ENCODE results near the gene SFT2D2.

The SFT2D2 gene

DNA sequence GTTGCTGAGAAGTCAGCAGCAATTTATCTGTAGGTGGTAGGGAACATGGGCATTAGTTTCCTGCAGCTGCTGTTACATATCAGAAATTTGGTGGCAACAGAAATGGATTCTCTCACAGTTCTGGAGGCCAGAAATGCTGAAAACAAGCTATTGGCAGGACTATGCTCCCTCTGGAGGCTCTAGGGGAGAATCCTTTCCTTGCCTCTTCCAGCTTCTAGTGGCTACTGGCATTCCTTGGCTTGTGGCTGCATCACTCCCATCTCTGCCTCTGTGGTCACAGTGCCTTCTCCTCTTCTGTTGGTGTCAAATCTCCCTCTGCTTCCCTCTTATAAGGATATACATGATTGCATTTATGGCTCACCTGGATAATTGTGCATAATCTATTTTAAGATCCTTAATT, 2.5 kb upstream of the SFT2D2 start:
- DNase-seq (ENCODE audit: low spot score), result no peak

DNA sequence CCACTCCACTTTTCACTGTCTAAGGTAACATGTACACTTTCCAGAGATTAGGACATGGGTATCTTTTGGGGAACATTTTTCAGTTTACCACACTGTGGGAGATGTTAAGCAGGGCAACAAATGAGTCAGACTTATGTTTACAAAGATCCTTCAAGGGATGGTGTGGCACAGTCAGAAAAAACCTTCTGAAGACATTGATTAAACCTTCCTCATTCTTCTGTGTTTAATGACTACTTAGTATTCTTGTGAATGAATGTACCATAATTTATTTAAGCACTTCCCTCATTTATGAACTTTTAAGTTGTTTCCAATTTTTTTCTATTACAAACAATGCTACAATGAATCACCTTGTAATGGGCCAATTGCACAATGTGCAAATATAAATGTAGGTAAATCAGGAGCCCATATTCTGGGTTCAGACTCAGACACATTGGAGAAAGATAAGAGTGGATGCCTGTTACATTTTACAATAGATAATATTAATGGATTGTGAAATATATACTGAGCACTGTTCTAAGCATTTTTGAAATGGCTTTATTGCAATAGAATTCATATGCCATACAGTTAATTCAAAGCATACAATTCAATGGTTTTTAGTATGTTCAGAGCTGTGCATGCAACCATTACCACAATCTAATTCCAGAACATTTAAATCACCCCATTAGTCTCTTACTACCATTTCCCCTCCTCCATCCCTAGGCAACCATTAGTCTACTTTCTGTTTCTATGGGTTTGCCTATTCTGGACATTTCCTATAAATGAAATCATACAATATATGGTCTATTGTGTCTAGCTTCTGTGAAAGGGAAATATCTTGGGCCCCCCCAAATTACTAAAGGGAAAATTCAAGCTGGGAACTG, 1.9 kb upstream of the SFT2D2 start:
- DNase-seq (ENCODE audit: low spot score), result no peak

DNA sequence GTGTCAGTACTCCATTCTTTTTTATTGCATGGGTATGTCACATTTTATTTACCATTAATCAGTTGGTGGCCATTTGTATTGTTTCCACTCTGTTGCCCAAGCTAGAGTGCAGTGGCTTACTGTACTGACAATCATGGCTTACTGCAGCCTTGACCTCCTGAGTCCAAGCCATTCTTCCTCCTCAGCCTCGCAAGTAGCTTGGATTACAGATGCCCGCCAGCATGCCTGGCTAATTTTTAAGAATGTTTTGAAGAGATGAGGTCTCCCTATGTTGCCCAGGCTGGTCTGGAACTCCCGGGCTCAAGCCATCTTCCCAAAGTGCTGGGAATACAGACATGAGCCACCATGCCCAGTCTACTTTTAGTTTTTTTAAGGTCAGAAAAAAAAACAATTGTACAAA, 813 bp upstream of the SFT2D2 start:
- no peak for DNase-seq (ENCODE audit: low spot score)

DNA sequence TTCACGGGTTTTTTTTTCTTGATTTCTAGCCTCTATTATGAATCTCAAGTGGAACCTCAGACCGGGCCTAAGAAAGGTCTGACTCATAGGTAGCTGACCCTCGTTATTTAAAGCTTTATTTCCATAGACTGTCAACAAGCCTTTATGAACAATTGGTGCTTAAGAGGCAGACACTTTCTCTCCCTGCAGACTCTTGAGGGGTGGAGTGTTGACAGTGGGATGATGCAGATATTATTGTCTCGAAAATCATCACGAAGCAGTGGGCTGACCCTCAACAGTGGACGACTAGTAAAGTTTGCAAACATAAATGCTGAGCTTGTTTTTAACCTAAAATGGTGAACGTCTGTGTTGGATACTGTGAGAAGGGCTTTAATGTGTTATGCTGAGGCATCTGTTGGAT, 1.8 kb downstream of the SFT2D2 start:
- no peak for DNase-seq (ENCODE audit: low spot score)

DNA sequence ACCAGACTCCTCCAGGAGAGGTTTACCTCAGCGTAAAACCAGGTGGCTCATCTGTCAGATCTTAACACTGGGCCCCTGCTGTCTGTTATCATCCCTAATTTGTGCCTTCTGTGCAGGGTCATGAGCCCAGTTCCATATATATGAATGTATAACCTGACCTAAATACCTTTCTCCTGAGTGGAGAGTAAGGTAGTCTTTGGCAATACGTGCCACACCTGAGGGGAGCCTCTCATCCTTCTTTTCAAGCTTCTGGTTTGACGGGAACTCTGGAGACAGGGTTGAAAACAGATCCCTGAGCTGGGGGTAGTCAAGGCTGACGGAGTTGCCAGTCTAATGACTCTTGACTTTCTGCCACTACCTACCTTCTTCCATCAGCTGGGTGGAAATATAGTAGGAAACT, 4.1 kb downstream of the SFT2D2 start:
- no peak for DNase-seq (ENCODE audit: low spot score)

DNA sequence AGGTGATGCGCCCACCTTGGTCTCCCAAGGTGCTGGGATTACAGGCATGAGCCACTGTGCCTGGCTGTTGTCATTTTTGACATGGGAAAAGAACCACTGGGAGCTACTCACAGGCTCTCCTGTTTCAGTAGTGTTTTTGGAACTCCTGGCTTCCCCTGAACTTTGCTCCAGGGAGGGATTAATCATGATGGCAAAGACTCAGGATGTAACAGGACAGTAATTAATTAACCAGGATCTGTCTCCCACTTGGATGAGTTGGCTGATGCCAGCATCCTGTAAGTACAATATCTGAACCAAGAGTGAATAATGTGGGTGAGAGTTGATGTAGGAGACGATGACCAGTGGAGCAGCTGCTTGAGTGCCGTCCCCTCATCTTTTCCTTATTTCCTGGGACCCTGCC, 4.9 kb downstream of the SFT2D2 start:
- DNase-seq (ENCODE audit: low spot score), result no peak

DNA sequence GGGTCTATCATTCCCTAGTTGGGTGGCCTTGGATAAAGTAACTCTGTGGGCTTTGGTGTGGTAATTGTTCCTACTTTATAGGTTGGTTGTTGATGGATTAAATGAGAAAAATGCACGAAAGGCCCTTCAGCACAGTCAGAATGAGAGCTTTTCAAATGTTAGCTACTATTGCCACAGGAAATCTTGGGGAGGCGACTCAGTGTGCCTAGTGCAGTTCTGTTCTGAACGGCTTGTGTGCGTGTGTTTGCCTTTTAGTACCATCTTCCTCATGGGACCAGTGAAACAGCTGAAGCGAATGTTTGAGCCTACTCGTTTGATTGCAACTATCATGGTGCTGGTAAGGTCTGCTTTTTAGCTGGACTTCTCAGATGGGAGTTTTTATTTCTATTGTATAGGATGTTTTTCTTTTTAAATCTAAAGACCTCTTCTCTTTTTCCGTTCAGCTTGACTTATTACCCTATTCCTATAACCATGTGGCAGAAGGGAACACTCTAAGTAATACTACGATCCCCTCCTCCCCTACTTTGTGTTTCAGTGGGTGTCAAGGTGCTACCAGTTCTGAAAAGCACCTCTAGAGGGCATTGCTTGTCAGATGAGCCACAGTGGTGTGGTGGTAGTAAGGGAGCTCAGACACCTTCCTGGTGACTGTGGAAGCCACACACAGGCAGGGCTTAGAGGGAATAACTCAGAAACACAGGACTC, 9.2 kb downstream of the SFT2D2 start:
- DNase-seq (ENCODE audit: low spot score), result peak; percentile 64

DNA sequence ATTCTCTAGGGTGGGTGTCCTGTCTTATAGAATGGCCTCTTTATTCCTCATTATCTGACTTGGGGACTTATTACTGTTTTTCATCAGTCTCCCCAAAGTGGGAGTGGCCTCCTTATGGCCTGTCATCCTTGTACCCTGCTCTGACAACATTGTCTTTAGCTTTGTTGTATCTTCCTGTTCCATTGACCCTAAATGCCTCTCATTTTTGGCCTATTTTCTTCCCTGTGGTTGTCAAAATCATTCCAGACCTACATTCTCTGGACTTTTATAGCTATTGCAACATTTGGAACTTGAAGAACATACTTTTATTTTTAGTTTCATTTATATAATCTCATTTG, 9.7 kb downstream of the SFT2D2 start:
- DNase-seq (ENCODE audit: low spot score), result no peak

DNA sequence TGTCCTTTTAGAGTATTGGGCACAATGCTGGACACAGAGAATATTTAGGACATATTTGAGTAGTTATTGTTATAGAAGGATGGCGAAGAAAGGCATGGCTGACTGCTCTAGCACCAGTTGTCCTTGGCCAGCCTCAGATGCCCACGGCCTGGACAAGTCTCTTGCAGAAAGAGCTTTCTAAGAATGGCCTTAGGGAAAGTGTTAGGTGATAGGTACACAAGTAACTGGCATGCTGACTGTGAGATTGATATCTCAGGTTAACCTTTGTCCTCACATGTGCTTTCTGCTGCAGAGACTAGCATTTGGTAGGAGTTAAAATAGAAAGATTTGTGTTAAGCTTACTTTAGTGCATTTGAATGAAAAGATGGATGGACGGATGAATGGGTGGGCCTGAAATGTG, 10.1 kb downstream of the SFT2D2 start:
- no peak for DNase-seq (ENCODE audit: low spot score)

DNA sequence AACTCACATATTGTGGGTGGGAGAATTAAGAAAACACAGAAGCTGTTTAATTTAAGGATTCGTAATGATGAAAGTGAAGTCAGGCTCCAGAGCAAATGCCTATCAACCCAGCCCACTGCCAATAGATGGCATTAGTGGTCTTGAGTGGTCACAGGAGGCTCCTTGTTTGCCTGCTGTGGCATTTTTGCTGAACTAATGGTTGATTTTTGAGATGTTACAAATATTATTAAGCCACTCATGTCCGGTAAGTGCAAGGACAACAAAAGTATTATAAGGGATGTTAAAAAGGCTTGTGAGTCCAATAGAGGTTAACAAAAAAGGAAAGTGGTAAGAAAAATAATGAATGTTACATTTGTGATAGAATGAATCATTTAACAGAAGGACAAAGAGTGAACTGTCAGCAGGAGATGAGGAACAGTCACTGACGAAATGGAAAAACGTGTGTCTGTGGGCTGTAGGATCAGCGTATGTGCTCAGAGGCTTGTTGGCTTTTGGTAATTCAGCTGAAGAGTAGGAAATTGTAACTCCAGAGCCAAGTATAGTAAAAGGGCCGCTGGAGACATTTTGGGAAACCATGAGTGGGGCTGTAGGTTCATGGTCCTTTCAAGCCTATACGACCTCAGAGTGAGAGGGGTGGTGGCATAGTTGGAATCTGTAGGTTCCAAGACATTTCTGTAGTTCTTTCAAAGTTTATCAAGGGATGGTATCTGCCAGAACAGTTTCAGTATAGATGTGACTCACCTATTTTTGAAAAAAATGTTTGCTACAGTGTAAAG, 11.2 kb downstream of the SFT2D2 start:
- DNase-seq (ENCODE audit: low spot score), result no peak

DNA sequence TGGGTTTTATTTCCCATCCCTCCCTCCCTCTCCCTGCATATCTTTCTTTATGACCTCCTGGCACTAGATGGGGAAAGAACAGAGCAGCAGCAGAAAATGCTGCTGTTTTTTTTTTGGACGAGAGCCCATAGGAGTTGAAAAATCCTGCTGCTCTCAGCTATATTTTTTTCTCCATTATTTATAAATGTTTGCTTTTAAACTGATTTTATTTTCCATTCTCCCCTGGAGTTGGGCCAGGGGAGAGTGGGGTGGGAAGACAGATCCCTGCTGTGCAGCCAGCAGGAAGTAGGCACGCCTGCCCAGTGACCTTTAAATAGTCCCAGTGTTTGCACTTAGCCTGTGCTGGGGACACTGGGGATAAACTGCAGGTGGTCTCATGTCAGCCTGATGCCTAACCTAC, 17.4 kb downstream of the SFT2D2 start:
- DNase-seq (ENCODE audit: low spot score), result no peak

DNA sequence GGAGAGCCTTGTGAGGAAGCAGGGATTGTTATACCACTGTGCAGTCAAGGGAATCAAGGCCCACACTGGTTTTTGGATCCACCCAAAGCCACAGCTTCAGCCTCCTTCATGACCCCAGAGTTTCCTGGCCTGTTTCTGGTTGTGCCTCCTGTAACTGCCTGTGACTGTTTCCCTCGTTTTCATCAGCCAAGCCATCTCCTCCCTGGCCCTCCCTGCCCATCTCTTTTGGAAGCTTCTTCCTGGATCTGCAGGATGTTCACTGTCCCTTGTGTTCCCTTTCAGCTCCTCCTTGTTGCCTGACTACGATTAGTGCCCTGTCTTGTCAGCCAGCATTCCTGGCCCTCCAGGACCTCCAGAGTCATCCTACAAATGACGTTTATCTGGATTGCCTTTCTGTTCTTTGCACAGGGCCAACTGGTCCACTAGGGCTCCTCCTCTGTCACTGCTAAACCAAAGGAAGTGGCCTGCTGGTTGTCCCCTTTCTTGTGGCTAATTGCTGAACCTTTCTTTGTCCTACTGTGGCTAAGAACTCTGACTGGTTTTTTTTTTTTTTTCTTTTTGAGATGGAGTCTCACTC, 17.9 kb downstream of the SFT2D2 start:
- DNase-seq (ENCODE audit: low spot score), result no peak

DNA sequence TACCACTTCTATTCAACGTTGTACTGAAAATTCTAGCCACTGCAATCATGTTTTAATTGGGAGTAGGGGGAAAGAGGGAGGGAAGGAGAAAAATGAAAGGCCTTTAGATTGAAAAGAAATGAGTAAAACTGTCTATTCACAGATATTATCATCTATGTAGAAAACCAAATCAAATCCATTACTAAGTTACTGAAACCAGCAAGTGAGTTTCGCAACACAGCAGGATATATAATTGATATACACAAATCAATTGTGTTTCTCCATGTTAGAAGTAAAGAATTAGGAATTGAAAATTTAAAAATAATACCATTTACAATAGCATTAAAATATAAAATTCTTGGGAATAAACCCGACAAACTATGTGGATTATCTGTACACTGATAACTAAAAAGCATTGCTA, 19.2 kb downstream of the SFT2D2 start:
- no peak for DNase-seq (ENCODE audit: low spot score)

DNA sequence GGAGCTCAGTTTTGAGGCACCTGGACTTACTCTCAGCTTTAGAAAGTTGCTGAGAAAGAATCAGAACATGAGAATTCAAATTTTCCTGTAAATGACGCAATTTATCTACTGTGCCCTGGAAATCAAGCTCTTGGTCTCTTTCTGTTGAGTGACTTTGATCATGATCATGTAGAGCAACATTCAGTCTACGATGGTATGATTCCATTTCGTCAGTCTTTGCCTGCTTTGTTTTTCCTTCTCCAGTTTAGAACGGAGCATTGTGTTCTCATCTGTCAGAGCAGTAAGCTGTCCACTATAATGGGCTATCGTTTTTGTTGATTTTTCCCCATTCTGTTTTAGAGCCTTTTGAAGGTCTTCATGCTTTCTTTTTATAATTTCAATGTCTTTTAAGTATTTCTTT, 20.7 kb downstream of the SFT2D2 start:
- no peak for DNase-seq (ENCODE audit: low spot score)

DNA sequence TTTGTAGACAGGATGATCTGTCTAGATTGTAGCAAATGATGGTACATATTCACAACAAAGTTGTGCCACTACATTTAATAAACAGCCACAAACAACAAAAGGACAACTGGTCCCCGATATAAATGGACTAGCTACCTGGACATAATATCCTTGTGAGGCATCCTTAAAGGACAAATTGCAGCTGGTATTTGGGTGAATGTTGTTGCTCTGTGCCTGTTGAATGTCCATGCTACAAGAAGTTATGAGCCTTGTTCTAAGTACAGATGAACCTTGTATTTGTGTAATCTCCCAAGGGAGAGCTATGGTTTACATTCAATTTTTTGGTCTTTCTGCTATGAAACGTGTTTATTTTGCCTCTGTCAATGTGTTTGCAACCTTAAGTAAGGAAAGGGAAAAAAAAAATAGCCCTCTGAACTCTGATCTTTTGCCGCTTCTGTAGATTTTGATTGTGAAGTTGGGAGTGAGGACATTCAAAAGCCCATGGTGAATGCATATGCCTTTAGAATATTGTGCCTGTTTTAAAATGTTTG, 26.5 kb downstream of the SFT2D2 start:
- DNase-seq (ENCODE audit: low spot score), result no peak

DNA sequence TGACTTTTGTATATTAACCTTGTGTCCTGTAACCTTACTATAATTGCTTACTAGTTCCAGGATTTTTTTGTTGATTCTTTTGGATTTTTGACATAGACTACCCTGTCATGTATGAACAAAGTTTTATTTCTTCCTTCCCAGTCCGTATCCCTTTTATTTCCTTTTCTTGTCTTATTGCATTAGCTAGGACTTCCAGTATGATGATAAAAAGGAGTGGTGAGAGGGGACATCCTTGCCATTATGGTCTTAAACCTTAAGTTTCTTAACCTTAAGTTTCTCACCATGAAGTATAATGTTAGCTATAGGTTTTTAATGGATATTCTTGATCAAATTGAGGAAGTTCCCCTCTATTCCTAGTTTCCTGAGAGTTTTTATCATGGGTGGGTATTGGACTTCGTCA, 30.4 kb downstream of the SFT2D2 start:
- DNase-seq (ENCODE audit: low spot score), result no peak

DNA sequence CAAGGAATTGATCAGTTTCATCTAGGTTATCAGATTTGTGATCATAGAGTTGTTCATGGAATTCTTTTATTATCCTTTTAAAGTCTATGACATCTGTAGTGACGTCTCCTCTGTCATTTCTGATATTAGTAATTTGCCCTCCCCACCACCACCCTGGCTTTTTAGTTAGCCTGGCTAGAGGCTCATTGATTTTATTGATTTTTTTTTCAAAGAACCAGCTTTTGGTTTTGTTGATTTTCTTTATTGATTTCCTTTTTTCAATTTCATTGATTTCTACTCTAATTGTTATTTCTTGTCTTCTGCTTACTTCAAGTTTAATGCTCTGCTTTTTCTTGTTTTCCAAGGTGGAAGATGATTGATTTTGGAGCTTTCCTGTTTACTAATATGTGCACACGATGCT, 31.6 kb downstream of the SFT2D2 start:
- no peak for DNase-seq (ENCODE audit: low spot score)

DNA sequence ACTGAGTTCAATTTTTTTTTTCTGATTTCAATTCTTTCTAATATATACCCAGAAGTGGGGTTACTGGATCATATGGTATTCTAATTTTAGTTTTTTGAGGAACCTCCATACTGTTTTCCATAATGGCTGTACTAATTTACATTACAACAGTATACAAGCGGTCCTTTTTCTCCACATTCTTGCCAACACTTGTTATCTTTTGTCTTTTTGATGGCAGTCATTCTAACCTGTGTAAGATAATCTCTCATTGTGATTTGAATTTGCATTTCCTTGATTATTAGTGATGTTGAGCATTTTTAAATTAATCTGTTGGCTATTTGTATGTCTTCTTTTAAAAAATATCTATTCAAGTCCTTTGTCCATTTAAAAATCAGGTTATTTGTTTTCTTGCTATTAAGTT, 33.8 kb downstream of the SFT2D2 start:
- no peak for DNase-seq (ENCODE audit: low spot score)

DNA sequence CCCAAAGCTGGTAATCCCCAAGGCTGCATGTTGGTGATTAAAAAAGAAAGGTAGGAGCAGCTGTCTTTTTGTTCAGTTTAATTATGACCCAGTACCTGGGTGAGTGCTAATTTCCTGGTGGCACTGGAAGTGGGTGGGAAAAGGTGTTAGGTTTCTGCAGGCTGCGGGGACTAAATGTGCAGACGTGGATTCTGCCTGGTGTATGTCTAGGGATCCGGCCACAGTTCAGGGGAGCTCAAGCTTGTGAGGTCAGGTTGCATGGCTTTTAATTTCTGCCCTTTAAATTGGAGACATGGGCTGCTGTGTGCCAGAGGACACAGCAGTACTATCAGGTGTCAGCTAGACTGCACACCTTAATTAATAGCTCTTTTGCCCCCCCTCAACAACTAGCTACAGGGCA, 34.6 kb downstream of the SFT2D2 start:
- DNase-seq (ENCODE audit: low spot score), result no peak

DNA sequence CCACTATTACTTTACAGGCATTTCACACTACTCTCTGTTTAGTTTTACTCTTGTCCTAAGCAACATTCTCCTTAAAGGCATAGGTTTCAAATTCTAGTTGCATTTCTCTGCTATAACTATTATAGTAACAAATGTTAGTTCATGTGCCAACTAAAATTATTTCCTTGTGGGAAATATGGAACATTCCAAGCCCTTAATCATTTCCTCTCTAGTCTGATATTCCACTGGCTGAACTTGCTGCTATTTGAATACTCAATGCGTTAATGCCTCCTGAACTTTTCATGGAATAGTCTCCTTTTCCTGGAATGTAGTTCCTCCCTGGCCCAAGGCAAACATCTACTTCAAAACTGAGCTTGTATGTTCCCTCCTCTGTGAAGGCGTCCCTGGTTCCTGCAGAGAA, 35.6 kb downstream of the SFT2D2 start:
- DNase-seq (ENCODE audit: low spot score), result peak; percentile 46

DNA sequence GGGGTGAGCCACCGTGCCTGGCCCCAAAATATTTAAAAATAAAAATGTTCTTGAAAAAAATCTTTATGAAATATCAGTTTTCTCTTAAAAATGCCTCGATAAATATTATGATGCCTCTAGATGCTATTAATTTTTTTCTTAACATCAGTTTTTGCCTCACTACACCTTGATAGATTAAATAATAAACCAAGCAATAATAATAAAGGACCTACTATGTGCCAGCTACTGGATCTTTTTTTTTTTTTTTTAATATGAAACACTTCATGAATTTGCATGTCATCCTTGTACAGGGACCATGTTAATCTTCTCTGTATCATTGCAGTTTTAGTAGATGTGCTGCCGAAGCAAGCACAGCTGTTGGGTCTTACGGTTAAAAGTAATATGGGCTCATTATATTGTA, 37.3 kb downstream of the SFT2D2 start:
- DNase-seq (ENCODE audit: low spot score), result no peak

DNA sequence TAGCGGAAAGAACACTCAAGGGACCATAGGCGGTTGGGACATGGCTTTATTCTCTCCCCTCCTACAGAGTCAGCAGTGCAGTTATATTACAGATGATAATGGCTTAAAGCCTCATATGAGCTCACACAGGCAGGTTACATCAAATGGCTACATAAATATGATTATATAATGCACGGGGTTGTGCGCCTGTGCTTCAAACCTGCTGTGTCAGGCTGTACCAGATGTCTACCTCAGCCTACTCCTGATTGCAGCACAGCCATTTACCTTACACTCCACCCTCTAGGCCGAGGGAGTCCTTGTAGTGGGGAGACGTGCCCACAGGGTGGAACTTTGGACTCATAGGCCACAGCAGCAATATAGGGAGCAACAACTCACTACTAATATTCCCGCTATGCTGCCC, 38.5 kb downstream of the SFT2D2 start:
- DNase-seq (ENCODE audit: low spot score), result no peak

DNA sequence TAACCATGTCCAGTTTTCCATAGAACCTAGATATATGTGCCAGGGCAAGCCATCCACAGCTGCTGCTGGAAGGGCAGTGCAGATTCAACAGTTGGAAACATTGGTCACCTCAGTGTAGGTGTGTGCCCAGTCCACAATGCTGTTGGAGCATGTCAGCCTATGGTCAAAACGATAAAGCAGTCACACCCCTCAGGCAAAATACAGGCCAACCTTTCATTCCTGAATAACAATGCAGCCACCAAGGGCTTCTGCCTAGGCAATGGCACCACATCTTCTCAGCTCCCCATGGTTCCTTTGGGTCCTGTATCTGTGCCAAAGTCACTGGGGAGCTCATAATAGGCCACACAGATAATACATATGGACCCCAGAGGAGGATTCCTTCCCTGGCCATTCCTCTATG, 39.8 kb downstream of the SFT2D2 start:
- DNase-seq (ENCODE audit: low spot score), result no peak
